GM19023 (cell line): Measurements from ENCODE around the gene TMEM240.
"Not testable (repeated sequence)": the region's sequence is repeated elsewhere in the genome, so short reads cannot be mapped to it uniquely, and the experiment has no call there.

Experiments used
- ATAC-seq: cut with Tn5 transposase; IDR thresholded peaks from one replicate; pipeline ENCODE4 v1.9.1; 2021; ENCODE audit warnings: mild to moderate bottlenecking, moderate library complexity; ENCODE audit not compliant: unreplicated experiment

The TMEM240 gene

DNA sequence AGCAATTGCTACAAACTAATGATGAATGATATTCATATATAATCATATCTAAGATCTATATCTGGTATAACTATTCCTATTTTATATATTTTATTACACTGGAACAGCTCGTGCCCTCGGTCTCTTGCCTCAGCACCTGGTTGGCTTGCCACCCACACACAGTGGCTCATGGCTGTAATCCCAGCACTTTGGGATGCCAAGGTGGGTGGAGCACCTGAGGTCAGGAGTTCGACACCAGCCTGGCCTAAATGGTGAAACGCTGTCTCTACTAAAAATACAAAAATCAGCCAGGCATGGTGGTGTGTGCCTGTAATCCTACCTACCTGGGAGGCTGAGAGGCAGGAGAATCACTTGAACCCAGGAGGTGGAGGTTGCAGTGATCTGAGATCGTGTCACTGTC lies 34.6 kb downstream of the TMEM240 start:
- not testable (repeated sequence) for ATAC-seq

DNA sequence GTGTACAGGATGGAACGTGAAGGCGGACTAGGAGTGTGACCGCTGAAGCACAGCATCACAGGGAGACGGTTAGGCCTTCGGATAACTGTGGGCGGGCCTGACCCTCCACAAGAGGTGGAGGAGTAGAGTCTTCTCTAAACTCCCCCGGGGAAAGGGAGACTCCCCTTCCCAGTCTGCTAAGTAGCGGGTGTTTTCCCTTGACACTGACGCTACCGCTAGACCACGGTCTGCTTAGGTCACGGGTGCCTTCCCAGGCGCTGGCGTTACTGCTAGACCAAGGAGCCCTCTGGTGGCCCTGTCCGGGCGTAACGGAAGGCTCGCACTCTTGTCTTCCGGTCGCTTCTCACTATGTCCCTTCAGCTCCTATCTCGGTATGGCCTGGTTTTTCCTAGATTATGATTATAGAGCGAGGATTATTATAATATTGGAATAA lies 35.0 kb downstream of the TMEM240 start:
- ATAC-seq: not testable (repeated sequence)

DNA sequence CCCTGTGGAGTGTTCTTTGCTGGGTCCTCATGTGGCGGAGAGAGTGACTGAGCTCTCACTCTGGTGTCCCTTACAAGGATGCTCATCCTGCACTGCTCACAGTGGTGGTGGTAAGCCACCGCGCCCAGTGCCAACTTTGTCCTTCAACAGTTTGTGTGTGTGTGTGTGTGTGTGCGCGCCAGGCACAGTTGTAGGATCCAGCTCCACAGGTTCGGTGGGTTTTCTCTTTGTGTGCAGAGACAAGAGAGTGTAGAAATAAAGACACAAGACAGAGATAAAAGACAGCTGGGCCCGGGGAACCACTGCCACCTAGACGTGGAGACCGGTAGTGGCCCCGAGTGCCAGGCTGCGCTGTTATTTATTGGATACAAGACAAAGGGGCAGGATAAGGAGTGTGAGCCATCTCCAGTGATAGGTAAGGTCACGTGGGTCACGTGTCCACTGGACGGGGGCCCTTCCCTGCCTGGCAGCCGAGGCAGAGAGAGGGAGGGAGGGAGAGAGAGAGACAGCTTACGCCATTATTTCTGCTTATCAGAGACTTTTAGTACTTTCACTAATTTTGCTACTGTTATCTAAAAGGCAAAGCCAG lies 35.6 kb downstream of the TMEM240 start:
- not testable (repeated sequence) for ATAC-seq

DNA sequence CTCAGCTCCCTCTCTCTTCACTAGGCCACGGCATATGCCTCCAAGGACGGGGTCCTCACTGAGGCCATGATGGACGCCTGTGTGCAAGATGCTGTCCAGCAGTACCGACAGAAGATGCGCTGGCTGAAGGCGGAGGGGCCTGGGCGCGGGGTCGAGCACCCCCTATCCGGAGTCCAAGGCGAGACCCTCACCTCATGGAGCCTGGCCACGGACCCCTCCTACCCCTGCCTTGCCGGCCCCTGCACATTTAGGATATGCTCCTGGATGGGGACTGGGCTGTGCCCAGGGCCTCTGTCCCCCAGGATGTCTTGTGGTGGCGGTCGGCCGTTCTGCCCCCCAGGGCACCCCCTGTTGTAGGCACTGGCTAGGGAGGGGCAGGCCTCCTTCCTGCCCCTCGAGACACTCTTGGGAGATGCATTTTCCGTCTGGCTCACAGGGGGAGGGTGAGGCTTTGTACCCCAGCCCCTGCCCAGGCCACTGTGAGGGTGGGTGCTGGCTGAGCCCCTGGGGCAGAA lies 44.9 kb downstream of the TMEM240 start:
- ATAC-seq: not testable (repeated sequence)

DNA sequence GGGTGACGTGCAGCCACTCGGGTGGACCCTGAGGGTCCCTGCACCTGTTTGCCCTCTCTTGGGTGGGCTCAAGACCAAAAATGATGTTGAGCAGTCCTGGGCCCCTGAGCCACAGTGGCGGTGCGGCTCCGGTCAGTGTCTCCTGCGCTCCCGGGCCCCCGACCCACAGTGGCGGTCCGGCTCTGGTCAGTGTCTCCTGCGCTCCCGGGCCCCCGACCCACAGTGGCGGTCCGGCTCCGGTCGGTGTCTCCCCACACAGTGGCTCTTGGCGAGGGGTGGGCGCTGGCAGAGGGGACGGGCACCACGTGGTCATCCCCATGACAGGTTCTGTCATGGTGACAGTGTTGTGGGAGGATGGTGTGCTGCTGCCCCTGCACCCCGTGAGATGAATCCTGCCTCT lies 46.1 kb downstream of the TMEM240 start:
- not testable (repeated sequence) for ATAC-seq

DNA sequence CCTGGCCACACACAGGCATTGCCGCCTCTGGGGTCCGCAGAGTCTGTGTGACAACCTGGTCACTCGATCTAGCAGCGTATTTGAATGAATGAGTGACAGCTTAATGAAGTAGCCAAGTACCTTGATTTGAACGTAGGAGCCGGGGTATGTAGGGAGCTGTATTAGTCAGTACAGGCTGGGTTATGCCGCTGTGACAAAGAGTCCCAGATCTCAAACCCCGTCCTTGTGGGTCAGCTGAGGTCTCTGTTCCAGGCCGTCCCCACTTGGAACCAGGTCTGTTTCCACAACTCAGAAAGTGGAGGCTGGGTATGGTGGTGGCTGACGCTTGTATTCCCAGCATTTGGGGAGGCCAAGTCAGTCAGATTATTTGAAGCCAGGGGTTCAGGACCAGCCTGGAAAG lies 48.8 kb downstream of the TMEM240 start:
- no peak for ATAC-seq

DNA sequence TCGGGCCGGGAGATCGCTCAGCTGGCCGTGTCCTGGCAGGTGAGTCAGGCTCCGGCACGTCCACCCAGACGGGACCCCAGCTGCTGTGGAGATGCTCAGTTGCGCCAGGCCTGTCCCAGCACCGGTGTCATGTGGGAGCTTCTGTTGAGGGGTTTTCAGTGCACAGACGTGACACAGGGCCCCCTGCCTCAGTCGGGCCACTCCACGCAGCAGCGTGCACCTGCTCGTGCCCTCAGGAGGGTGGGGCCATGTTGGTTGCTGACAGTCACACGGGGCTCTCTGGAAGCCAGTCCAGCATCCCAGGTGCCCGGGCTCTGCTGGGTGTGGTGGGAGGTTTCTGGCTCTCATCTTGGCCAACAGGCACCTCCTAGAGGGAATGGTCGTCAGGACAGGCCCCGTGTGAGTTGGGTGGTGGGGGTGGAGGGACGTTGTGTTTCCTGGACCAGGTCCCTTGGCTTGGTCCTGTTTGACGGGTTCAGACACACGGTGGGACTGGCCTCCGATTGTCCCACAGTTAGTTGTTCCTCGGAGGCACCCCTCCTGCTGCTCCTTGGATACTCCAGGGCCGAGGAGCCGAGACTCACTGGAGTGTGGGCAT lies 49.7 kb downstream of the TMEM240 start:
- ATAC-seq: no peak

DNA sequence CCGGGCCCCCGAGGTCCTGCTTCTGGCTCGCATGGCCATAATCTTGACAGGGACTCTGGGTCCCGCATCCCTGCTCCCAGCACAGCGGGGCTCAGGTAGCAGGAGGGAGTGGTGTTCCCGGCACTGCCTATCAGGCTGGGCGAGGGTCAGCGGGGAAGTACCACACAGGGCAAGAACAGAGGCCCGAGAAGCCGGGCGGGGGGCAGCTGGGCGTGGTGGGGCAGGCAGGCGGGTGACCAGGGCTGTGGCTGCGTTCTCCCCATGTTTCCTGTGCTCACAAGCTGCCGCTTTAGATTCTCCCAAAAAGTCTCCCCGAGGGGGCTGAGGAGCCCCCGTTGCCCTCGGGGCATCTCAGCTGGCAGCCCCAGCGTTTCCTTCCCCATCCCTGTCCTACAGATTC lies 50.6 kb downstream of the TMEM240 start:
- ATAC-seq: no peak

DNA sequence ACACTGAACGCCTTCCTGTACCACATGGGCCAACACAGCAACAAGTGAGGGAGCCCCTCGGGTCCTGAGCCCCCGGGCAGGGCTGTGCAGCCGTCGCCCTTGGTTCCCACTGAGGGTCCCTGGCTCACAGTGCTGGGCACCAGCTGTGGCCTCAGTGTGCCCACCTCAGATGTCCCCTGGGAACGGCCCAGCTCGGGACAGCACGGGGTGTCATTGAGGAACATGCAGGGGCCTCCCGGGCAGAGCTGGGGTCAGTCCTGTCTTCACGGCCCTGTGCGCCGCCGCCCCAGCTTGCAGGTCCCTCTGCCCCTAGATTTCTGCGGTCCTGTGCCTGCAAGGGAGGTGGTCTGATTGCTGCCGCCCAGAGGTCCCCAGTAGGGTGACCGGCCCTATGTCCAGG lies 51.2 kb downstream of the TMEM240 start:
- ATAC-seq: no peak

DNA sequence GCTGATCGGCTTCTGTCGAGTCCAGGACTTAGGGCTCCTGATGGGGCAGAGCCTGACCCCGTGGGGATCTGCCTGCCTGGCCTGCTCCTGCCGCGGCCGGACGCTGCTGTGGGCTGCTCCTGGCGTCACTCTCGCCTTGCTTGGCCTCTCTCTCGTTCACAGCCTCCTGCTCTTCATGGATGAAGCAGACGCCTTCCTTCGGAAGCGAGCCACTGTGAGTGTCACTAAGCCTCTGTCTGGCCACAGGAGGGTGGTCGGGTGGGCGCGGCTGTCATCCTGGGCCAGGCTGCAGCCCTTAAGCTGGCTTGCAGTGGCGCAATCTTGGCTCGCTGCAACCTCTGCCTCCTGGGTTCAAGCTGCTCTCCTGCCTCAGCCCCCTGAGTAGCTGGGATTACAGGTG lies 52.7 kb downstream of the TMEM240 start:
- no peak for ATAC-seq

DNA sequence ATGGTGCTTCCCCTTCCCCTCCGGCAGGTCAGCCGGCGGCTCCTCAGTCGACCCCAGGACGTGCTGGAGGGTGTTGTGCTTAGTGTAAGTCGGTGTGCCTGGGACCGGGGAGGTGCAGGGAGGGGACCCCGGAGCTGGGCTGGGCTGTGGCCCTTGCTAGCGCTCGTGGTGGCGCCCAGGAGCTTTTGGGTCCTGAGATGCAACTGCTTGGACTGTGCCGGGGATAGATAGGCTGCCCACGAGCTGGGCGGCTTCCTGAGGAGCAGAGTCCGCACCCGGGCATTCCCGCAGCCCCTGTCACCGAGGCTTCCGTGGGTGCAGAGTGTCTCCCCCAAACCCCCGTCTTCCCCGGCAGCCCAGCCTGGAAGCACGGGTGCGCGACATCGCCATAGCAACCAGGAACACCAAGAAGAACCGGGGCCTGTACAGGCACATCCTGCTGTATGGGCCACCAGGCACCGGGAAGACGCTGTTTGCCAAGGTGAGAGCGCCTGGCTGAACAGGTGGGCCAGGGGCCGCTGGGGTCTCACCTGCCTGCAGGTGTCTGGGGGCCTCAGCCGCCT lies 54.6 kb downstream of the TMEM240 start:
- not testable (repeated sequence) for ATAC-seq

DNA sequence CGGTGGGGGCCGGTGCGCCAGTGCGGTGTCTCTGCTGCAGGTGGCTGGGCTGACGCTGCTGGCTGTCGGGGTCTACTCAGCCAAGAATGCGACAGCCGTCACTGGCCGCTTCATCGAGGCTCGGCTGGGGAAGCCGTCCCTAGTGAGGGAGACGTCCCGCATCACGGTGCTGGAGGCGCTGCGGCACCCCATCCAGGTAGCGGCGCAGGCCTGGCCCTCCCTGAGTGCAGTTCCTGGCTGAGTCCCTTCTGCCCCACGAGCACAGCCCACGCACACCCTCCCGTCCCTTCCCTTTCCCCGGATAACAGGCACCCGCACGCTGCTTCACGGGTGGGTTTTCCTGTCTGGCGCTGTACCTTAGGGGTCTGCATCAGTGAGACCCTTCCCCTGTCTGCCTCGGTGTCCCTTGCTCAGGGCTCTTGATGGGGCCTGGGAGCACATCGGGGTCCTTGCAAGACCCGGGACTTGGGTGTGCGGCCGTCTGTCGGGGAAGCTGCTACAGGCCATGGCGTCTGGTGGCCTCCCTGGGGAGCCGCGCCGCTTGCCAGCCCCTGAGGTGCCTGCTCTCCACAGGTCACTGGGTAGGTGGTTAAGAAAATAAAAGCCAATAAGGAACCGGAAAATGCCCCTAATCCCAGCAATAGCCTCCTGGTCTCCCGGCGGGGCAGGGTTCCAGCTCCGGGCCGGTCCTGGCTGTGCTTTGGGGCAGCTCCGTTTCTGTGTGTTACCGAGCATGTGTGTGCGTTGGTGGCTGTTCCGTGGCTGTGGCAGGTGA lies 55.3 kb downstream of the TMEM240 start:
- ATAC-seq: not testable (repeated sequence)
